ENCODE data around the gene TMEM132C.

The TMEM132C gene

GRCh38 chr12:128626808-128627320 is 359.9 kb downstream of the TMEM132C start:
- no peak for DNase-seq

GRCh38 chr12:128627659-128628058 is 360.7 kb downstream of the TMEM132C start:
- no peak for DNase-seq

- no peak for DNase-seq
Observed at GRCh38 chr12:128629979-128630378, 363.0 kb downstream of the TMEM132C start.

- no peak for DNase-seq
Observed at GRCh38 chr12:128637642-128638606, 371.0 kb downstream of the TMEM132C start.

- no peak for DNase-seq
Observed at GRCh38 chr12:128639089-128639488, 372.1 kb downstream of the TMEM132C start.

GRCh38 chr12:128643155-128643554 is 376.2 kb downstream of the TMEM132C start:
- DNase-seq: no peak

GRCh38 chr12:128644664-128645296 is 377.8 kb downstream of the TMEM132C start:
- DNase-seq: no peak

- DNase-seq: no peak
Observed at GRCh38 chr12:128649902-128650301, 382.9 kb downstream of the TMEM132C start.

- no peak for DNase-seq
Observed at GRCh38 chr12:128652136-128652751, 385.3 kb downstream of the TMEM132C start.

- DNase-seq: no peak
Observed at GRCh38 chr12:128654468-128654867, 387.5 kb downstream of the TMEM132C start.

GRCh38 chr12:128657378-128657777 is 390.4 kb downstream of the TMEM132C start:
- no peak for DNase-seq

GRCh38 chr12:128660532-128661225 is 393.7 kb downstream of the TMEM132C start:
- no peak for DNase-seq

GRCh38 chr12:128661226-128661569 is 394.2 kb downstream of the TMEM132C start:
- DNase-seq: no peak

GRCh38 chr12:128662101-128662500 is 395.1 kb downstream of the TMEM132C start:
- DNase-seq: no peak

- DNase-seq: no peak
Observed at GRCh38 chr12:128664501-128664900, 397.5 kb downstream of the TMEM132C start.

GRCh38 chr12:128667193-128667592 is 400.2 kb downstream of the TMEM132C start:
- no peak for DNase-seq

GRCh38 chr12:128671528-128672042 is 404.6 kb downstream of the TMEM132C start:
- no peak for DNase-seq

- no peak for DNase-seq
Observed at GRCh38 chr12:128672428-128672827, 405.5 kb downstream of the TMEM132C start.

- DNase-seq: no peak
Observed at GRCh38 chr12:128672893-128673292, 405.9 kb downstream of the TMEM132C start.

- no peak for DNase-seq
Observed at GRCh38 chr12:128675576-128675975, 408.6 kb downstream of the TMEM132C start.

- no peak for DNase-seq
Observed at GRCh38 chr12:128680555-128680954, 413.6 kb downstream of the TMEM132C start.

- no peak for DNase-seq
Observed at GRCh38 chr12:128682548-128683275, 415.7 kb downstream of the TMEM132C start.

Data from MV-4-11 (cell line).